H1 (cell line): ENCODE data around the gene KLHL2. TPM values are rescaled to one million over a fixed set of nuclear protein-coding genes. Genes with fewer than 3 reads are reported as not detected.

Source experiments
- CTCF ChIA-PET: fragments of 300-600 bp; sonication (Branson Sonifier 250); formaldehyde crosslinking; loops from one replicate; lab custom pipeline; 2021; ENCODE audit not compliant: partially characterized antibody; lab: Charles Lee
- POLR2A ChIA-PET: fragments of 300-600 bp; sonication (Branson Sonifier 250); formaldehyde crosslinking; loops from one replicate; lab custom pipeline; 2021; ENCODE audit warnings: inconsistent platforms; ENCODE audit not compliant: partially characterized antibody; lab: Charles Lee
- DNase-seq, 2 experiments: peaks; one replicate each; pipeline versions ENCODE4 v3.0.0 to v3.0.0-alpha.2; 2010 to 2022; ENCODE audit warnings: low spot score in 2 of 2, low read depth in 1 of 2, mixed read lengths in 1 of 2
- FAIRE-seq: peaks from 2 replicates; lab custom pipeline; 2011; peaks lifted over from hg19 to GRCh38; lab: Jason Lieb, UNC
- H2AFZ ChIP-seq: 2 replicates; pipeline ENCODE4 v1.8.1; 2012; ENCODE audit warnings: low read length, inconsistent platforms
- H2AK5ac ChIP-seq: 2 replicates; pipeline ENCODE4 v1.6.1; 2013; ENCODE audit warnings: low read depth, low read length
- H2BK120ac ChIP-seq: replicated peaks from 2 replicates; pipeline ENCODE3; 2013; ENCODE audit warnings: low read depth, low read length, inconsistent platforms
- H2BK12ac ChIP-seq: 2 replicates; pipeline ENCODE4 v1.6.1; 2013; ENCODE audit warnings: low read depth, low read length
- H2BK15ac ChIP-seq: 2 replicates; pipeline ENCODE4 v1.6.1; 2013; ENCODE audit warnings: low read length
- H2BK20ac ChIP-seq: 2 replicates; pipeline ENCODE4 v1.6.1; 2013; ENCODE audit warnings: low read length
- H2BK5ac ChIP-seq: 2 replicates; pipeline ENCODE4 v1.6.1; 2013; ENCODE audit warnings: low read depth, low read length
- H3K14ac ChIP-seq: 2 replicates; pipeline ENCODE4 v1.6.1; 2013; ENCODE audit warnings: inconsistent platforms; ENCODE audit not compliant: insufficient read length
- H3K18ac ChIP-seq: 2 replicates; pipeline ENCODE4 v1.6.1; 2013; ENCODE audit warnings: low read length; ENCODE audit errors: extremely low read depth
- H3K23ac ChIP-seq: 2 replicates; pipeline ENCODE4 v1.6.1; 2013; ENCODE audit warnings: inconsistent platforms; ENCODE audit not compliant: insufficient read length
- H3K23me2 ChIP-seq: 2 replicates; pipeline ENCODE4 v1.6.1; 2013; ENCODE audit warnings: low read depth, low read length
- H3K27ac ChIP-seq: 2 replicates; pipeline ENCODE4 v1.6.1; 2011; ENCODE audit warnings: low read depth, low read length, inconsistent platforms
- H3K27me3 ChIP-seq, 4 experiments: replicated peaks in 1 of 4; 1 replicate in 1 of 4; 2 replicates in 3 of 4; pipeline versions ENCODE4 v1.6.1 to v1.8.1; 2011 to 2013; ENCODE audit warnings: low read length in 3 of 4, mild to moderate bottlenecking in 3 of 4, inconsistent platforms in 2 of 4, mixed read lengths in 2 of 4, moderate library complexity in 1 of 4; ENCODE audit not compliant: control insufficient read depth in 3 of 4, insufficient read depth in 3 of 4; ENCODE audit errors: extremely low read depth in 1 of 4
- H3K36me3 ChIP-seq, 4 experiments: 2 replicates each; pipeline versions ENCODE4 v1.6.1 to v1.8.1; 2011 to 2013; ENCODE audit warnings: mild to moderate bottlenecking in 4 of 4, low read length in 3 of 4, moderate library complexity in 2 of 4, control low read depth in 1 of 4, inconsistent platforms in 1 of 4; ENCODE audit not compliant: insufficient read depth in 4 of 4, control insufficient read depth in 2 of 4
- H3K4ac ChIP-seq: replicated peaks from 2 replicates; pipeline ENCODE3; 2013; ENCODE audit warnings: low read length, low read depth, mixed read lengths, inconsistent platforms; ENCODE audit not compliant: insufficient read length
- H3K4me1 ChIP-seq, 4 experiments: replicated peaks in 1 of 4; 1 replicate in 1 of 4; 2 replicates in 3 of 4; pipeline versions ENCODE4 v1.6.1 to v1.8.1; 2011 to 2013; ENCODE audit warnings: low read length in 3 of 4, inconsistent platforms in 2 of 4, mixed read lengths in 1 of 4; ENCODE audit not compliant: insufficient read depth in 4 of 4, control insufficient read depth in 3 of 4
- H3K4me2 ChIP-seq, 2 experiments: 2 replicates each; pipeline versions ENCODE4 v1.6.1 to v1.8.1; 2011 to 2013; ENCODE audit warnings: low read depth in 2 of 2, low read length in 2 of 2, control low read depth in 1 of 2, inconsistent platforms in 1 of 2, mild to moderate bottlenecking in 1 of 2; ENCODE audit not compliant: insufficient read depth in 1 of 2
- H3K4me3 ChIP-seq, 4 experiments: fragments of 200-600, 300-600 bp in 1 of 4; sonication (generic), shearing (Covaris generic), sonication (Bioruptor Twin) in 1 of 4; 2 replicates each; pipeline versions ENCODE4 v1.5.1 to v1.8.1; 2011 to 2016; ENCODE audit warnings: low read length in 4 of 4, low read depth in 3 of 4, control low read depth in 2 of 4, inconsistent platforms in 2 of 4, mild to moderate bottlenecking in 2 of 4, mixed read lengths in 1 of 4, moderate library complexity in 1 of 4; ENCODE audit not compliant: insufficient read depth in 2 of 4; ENCODE audit errors: extremely low read depth in 1 of 4
- H3K56ac ChIP-seq: replicated peaks from 2 replicates; pipeline ENCODE3; 2013; ENCODE audit warnings: low read depth, mild to moderate bottlenecking, mixed read lengths, low read length, inconsistent platforms; ENCODE audit not compliant: insufficient read length
- H3K79me1 ChIP-seq: 2 replicates; pipeline ENCODE4 v1.6.1; 2013; ENCODE audit warnings: low read depth, low read length, control low read depth
- H3K79me2 ChIP-seq, 2 experiments: 2 replicates each; pipeline versions ENCODE4 v1.6.1 to v1.8.1; 2012 to 2013; ENCODE audit warnings: low read length in 2 of 2, mild to moderate bottlenecking in 2 of 2, inconsistent platforms in 1 of 2; ENCODE audit not compliant: insufficient read depth in 2 of 2, control insufficient read depth in 1 of 2
- H3K9ac ChIP-seq, 4 experiments: replicated peaks in 1 of 4; 1 replicate in 1 of 4; 2 replicates in 3 of 4; pipeline versions ENCODE4 v1.6.1 to v1.8.1; 2011 to 2013; ENCODE audit warnings: low read depth in 3 of 4, low read length in 3 of 4, control low read depth in 2 of 4, mild to moderate bottlenecking in 2 of 4, moderate library complexity in 2 of 4, inconsistent platforms in 1 of 4; ENCODE audit errors: extremely low read depth in 1 of 4
- H3K9me3 ChIP-seq, 2 experiments: 2 replicates each; pipeline versions ENCODE4 v1.6.1 to v1.8.1; 2012 to 2013; ENCODE audit warnings: mild to moderate bottlenecking in 2 of 2, moderate library complexity in 2 of 2, control low read depth in 1 of 2, inconsistent platforms in 1 of 2, low read depth in 1 of 2, low read length in 1 of 2, mixed read lengths in 1 of 2; ENCODE audit not compliant: insufficient read depth in 2 of 2
- H4K20me1 ChIP-seq, 2 experiments: replicated peaks in 1 of 2; 2 replicates each; pipeline versions ENCODE3 to v1.8.1; 2011 to 2013; ENCODE audit warnings: inconsistent platforms in 2 of 2, low read length in 2 of 2, mild to moderate bottlenecking in 1 of 2; ENCODE audit not compliant: insufficient read depth in 2 of 2, control insufficient read depth in 1 of 2
- H4K5ac ChIP-seq: 2 replicates; pipeline ENCODE4 v1.6.1; 2013; ENCODE audit warnings: low read length, low read depth, mixed read lengths, inconsistent platforms; ENCODE audit not compliant: insufficient read length
- H4K8ac ChIP-seq: 2 replicates; pipeline ENCODE4 v1.8.0; 2013; ENCODE audit warnings: mild to moderate bottlenecking, moderate library complexity, low read length, inconsistent platforms; ENCODE audit not compliant: insufficient read depth; ENCODE audit errors: extremely low read depth
- H4K91ac ChIP-seq: replicated peaks from 2 replicates; pipeline ENCODE3; 2013; ENCODE audit warnings: low read length, mixed read lengths, inconsistent platforms; ENCODE audit not compliant: insufficient read length
- ASH2L ChIP-seq: fragments of 200-600, 300-600 bp; sonication (generic); IDR thresholded peaks from one replicate; pipeline ENCODE4 v1.7.1; 2017; ENCODE audit warnings: low read length
- ATF2 ChIP-seq: IDR thresholded peaks from 2 replicates; pipeline ENCODE4 v1.6.1; 2012; ENCODE audit warnings: low read length, inconsistent platforms
- CHD1 ChIP-seq: IDR thresholded peaks from 2 replicates; pipeline ENCODE4 v1.6.1; 2012; ENCODE audit warnings: low read depth, low read length, improper control_type of control experiment
- NRF1 ChIP-seq: IDR thresholded peaks from 2 replicates; pipeline ENCODE4 v1.6.1; 2011; ENCODE audit warnings: mild to moderate bottlenecking, low read depth, low read length, improper control_type of control experiment
- POLR2AphosphoS5 ChIP-seq: IDR thresholded peaks from 2 replicates; pipeline ENCODE4 v1.6.1; 2011; ENCODE audit warnings: low read depth, low read length
- SP4 ChIP-seq: IDR thresholded peaks from 2 replicates; pipeline ENCODE4 v1.6.1; 2012; ENCODE audit warnings: low read length, inconsistent platforms
- SRF ChIP-seq: IDR thresholded peaks from 2 replicates; pipeline ENCODE4 v1.6.1; 2011; ENCODE audit warnings: mild to moderate bottlenecking, low read depth, low read length, moderate library complexity
- SUZ12 ChIP-seq: fragments of 200-600 bp; sonication (generic); IDR thresholded peaks from 2 replicates; pipeline ENCODE4 v1.6.1; 2012; ENCODE audit warnings: mild to moderate bottlenecking, inconsistent platforms, low read length, moderate library complexity, mixed read lengths
- TAF7 ChIP-seq: optimal IDR thresholded peaks from 2 replicates; pipeline ENCODE3; 2011; ENCODE audit warnings: low read depth, mild to moderate bottlenecking, inconsistent platforms, low read length, moderate library complexity, borderline replicate concordance
- USF2 ChIP-seq: IDR thresholded peaks from 2 replicates; pipeline ENCODE4 v1.6.1; 2011; ENCODE audit warnings: low read length, improper control_type of control experiment
- WGBS, 2 experiments: shearing (Covaris generic) in 1 of 2; methylation state at CpG; one replicate each; pipeline versions ENCODE4 v1.1.6 to v1.1.7; 2013 to 2015; ENCODE audit warnings: low lambda C conversion rate in 2 of 2, mixed read lengths in 2 of 2, inconsistent platforms in 1 of 2, low coverage in 1 of 2, missing lambda C conversion rate in 1 of 2; ENCODE audit not compliant: insufficient replicate concordance in 2 of 2, insufficient coverage in 1 of 2, insufficient read length in 1 of 2; ENCODE audit errors: extremely low coverage in 1 of 2, missing lambda C conversion rate in 1 of 2; 5-methylcytosine and 5-hydroxymethylcytosine counted together
- polyA plus RNA-seq, 7 experiments: library from polyadenylated mRNA; depleted of rRNA in 3 of 7; stranded (reverse) in 5 of 7; unstranded in 2 of 7; fragments of >200 nt in 5 of 7; fragments of 200-250 nt in 2 of 7; gene quantifications; 1 replicate in 5 of 7; 2 replicates in 1 of 7; 4 replicates in 1 of 7; pipeline versions ENCODE4 v1.2.1 to v1.2.3, GENCODE V29; 2011 to 2013; ENCODE audit warnings: missing spikeins in 2 of 7, mixed read lengths in 2 of 7
- total RNA-seq: library from RNA; stranded (reverse); fragmentation: NEBNext Ultra II Directional; extraction: Animal tissue kit (Norgen Biotek cat#: 25700); gene quantifications from 2 replicates; pipeline ENCODE4 v1.2.1, GENCODE V29; 2021

The KLHL2 gene
- total and polyA plus RNA-seq, 2 of the 8 experiments (the other 6 are each of a cell fraction or from before 2014, with no cell fraction given), result 5.2 to 12.0 TPM

GRCh38 chr4:165190591-165191347, 16.6 kb upstream of the KLHL2 start:
- Histone ChIP-seq H4K5ac (no peak overlapping the region), H3K56ac (no peak overlapping the region), H2BK20ac (no peak overlapping the region), H3K9me3 (no peaks in the 10 kb centered on the region), H2BK5ac (no peak overlapping the region), H4K8ac (no peak overlapping the region), H3K79me2 (no peaks in the 10 kb centered on the region), H3K23me2 (no peaks in the 10 kb centered on the region), H3K4me3 (no peak overlapping the region), H2BK12ac (no peak overlapping the region), H3K23ac (no peak overlapping the region), H2BK15ac (no peak overlapping the region), H4K91ac (no peak overlapping the region), H2AK5ac (no peak overlapping the region), H3K36me3 (no peaks in the 10 kb centered on the region), H3K9ac (no peak overlapping the region), H2BK120ac (no peak overlapping the region), H4K20me1 (no peaks in the 10 kb centered on the region), H3K79me1 (no peaks in the 10 kb centered on the region), H3K27ac (no peak overlapping the region), H3K14ac (no peak overlapping the region), H3K4ac (no peak overlapping the region), H3K27me3 (no peaks in the 10 kb centered on the region), H3K4me2 (no peak overlapping the region), H3K4me1 (no peaks in the 10 kb centered on the region), H2AFZ (0 out of 2 replicates have a peak overlapping the region, but pooled peaks have one; percentile 19), H3K18ac (no peak overlapping the region)
- POLR2A ChIA-PET, result no interaction called here
- no peak for DNase-seq
- WGBS, 2 experiments, result 91% methylated on average over 1 of the region's 1 CpG; no CpG with 5 or more reads in 1 of the 2 experiments
- FAIRE-seq, result no peak
- CTCF ChIA-PET, result interaction anchor here (0.8 kb wide), 1 partner anchor 60 kb away, joined by 3 read pairs; no protein-coding TSS in a partner anchor
- TF ChIP-seq SUZ12, result no peak
- no peak for TF ChIP-seq TAF7
- no peak for TF ChIP-seq NRF1
- no peak for TF ChIP-seq USF2
- TF ChIP-seq SP4, result no peak
- TF ChIP-seq SRF, result no peak
- TF ChIP-seq POLR2AphosphoS5, result no peak
- TF ChIP-seq ATF2, result no peak
- TF ChIP-seq ASH2L, result no peak
- no peak for TF ChIP-seq CHD1
